Common myeloid progenitor, CD34-positive (primary cell): ENCODE measurements around the gene MMP15.
A peak's percentile ranks its signal among the peaks of the same experiment; 100 is the strongest.

Experiments used
- CTCF ChIA-PET: fragments of 350-600 bp; sonication (Branson Sonifier 250); formaldehyde crosslinking; loops from one replicate; lab custom pipeline; 2021; ENCODE audit warnings: antibody characterized with exemption; lab: Charles Lee
- POLR2A ChIA-PET: fragments of 350-600 bp; sonication (Branson Sonifier 250); formaldehyde crosslinking; loops from one replicate; lab custom pipeline; 2021; ENCODE audit warnings: antibody characterized with exemption; lab: Charles Lee
- DNase-seq, 3 donors: peaks; one replicate each; pipeline versions ENCODE4 v3.0.0 to v3.0.0-alpha.2; 2013
- H3K27ac ChIP-seq, 2 experiments: 1 replicate in 1 of 2; 2 replicates in 1 of 2; pipeline ENCODE4 v1.7.0; 2013; ENCODE audit warnings: inconsistent platforms in 2 of 2, low read length in 2 of 2, mild to moderate bottlenecking in 2 of 2, low read depth in 1 of 2, moderate library complexity in 1 of 2; ENCODE audit not compliant: severe bottlenecking in 2 of 2, insufficient read depth in 1 of 2, poor library complexity in 1 of 2
- H3K27me3 ChIP-seq, 5 experiments: replicated peaks in 2 of 5; 1 replicate in 3 of 5; 2 replicates in 2 of 5; pipeline versions ENCODE4 v1.6.1 to v1.7.0; 2013; ENCODE audit warnings: low read length in 4 of 5, mild to moderate bottlenecking in 2 of 5, moderate library complexity in 2 of 5, inconsistent platforms in 1 of 5; ENCODE audit not compliant: insufficient read depth in 5 of 5, control insufficient read depth in 4 of 5
- H3K36me3 ChIP-seq, 4 experiments: 1 replicate in 2 of 4; 2 replicates in 2 of 4; pipeline versions ENCODE4 v1.6.1 to v1.7.0; 2013; ENCODE audit warnings: low read length in 3 of 4, control low read depth in 1 of 4, mild to moderate bottlenecking in 1 of 4; ENCODE audit not compliant: control insufficient read depth in 4 of 4, insufficient read depth in 4 of 4
- H3K4me1 ChIP-seq, 4 experiments: 1 replicate in 3 of 4; 2 replicates in 1 of 4; pipeline versions ENCODE4 v1.6.1 to v1.7.1; 2013; ENCODE audit warnings: low read length in 3 of 4, mild to moderate bottlenecking in 3 of 4, control low read depth in 1 of 4, inconsistent platforms in 1 of 4, moderate library complexity in 1 of 4; ENCODE audit not compliant: control insufficient read depth in 4 of 4, insufficient read depth in 4 of 4; ENCODE audit errors: control extremely low read depth in 1 of 4
- H3K4me3 ChIP-seq, 7 experiments: 1 replicate in 4 of 7; 2 replicates in 3 of 7; pipeline versions ENCODE4 v1.5.1 to v1.7.0; 2013; ENCODE audit warnings: mild to moderate bottlenecking in 7 of 7, low read length in 6 of 7, moderate library complexity in 6 of 7, inconsistent platforms in 2 of 7, low read depth in 2 of 7, control low read depth in 1 of 7; ENCODE audit not compliant: insufficient read depth in 4 of 7, control insufficient read depth in 1 of 7; ENCODE audit errors: extremely low read depth in 1 of 7
- H3K9me3 ChIP-seq, 5 experiments: 1 replicate in 4 of 5; 2 replicates in 1 of 5; pipeline versions ENCODE4 v1.6.1 to v1.7.1; 2013; ENCODE audit warnings: low read length in 4 of 5, mild to moderate bottlenecking in 2 of 5, inconsistent platforms in 1 of 5, low read depth in 1 of 5, moderate library complexity in 1 of 5; ENCODE audit not compliant: control insufficient read depth in 4 of 5, insufficient read depth in 2 of 5; ENCODE audit errors: control extremely low read depth in 1 of 5
- WGBS: methylation state at CpG from one replicate; pipeline ENCODE4 v1.1.5; 2013; ENCODE audit not compliant: insufficient coverage; 5-methylcytosine and 5-hydroxymethylcytosine counted together

Gene MMP15

GRCh38 chr16:58016840-58017446 is 8.6 kb upstream of the MMP15 start:
- Histone ChIP-seq H3K27ac (no peak overlapping the region), H3K4me3 (no peak overlapping the region), H3K9me3 (no peaks in the 10 kb centered on the region), H3K27me3 (no peaks in the 10 kb centered on the region), H3K4me1 (no peaks in the 10 kb centered on the region), H3K36me3 (peaks cover 2 to 31% (median 20%) of the 10 kb centered on the region in 4 experiments)
- no peak for DNase-seq
- ChIA-PET CTCF (interaction anchor here (3.9 to 4.0 kb wide), 2 partner anchors 104 to 110 kb away, joined by 21 to 45 read pairs; no protein-coding TSS in a partner anchor), POLR2A (no interaction called here)
- 81% methylated on average over 11 of the region's 12 CpGs for WGBS

- ChIA-PET CTCF (interaction anchor here (0.8 to 4.0 kb wide), 7 partner anchors 10 to 152 kb away, joined by 3 to 45 read pairs (median 4); no protein-coding TSS in a partner anchor), POLR2A (no interaction called here)
- Histone ChIP-seq H3K4me3 (no peak overlapping the region), H3K27me3 (peaks cover 0 to 4% (median 0%) of the 10 kb centered on the region in 5 experiments), H3K27ac (no peak overlapping the region), H3K9me3 (no peaks in the 10 kb centered on the region), H3K4me1 (peaks cover 0 to 8% (median 3%) of the 10 kb centered on the region in 4 experiments), H3K36me3 (peaks cover 2 to 20% (median 9%) of the 10 kb centered on the region in 4 experiments)
- 93% methylated on average over 6 of the region's 7 CpGs for WGBS
- no peak for DNase-seq
Measured at GRCh38 chr16:58018803-58019202, 6.8 kb upstream of the MMP15 start.

GRCh38 chr16:58019866-58020538 is 5.6 kb upstream of the MMP15 start:
- CTCF ChIA-PET, result interaction anchor here (0.7 to 4.0 kb wide), 8 partner anchors 83 to 288 kb away, joined by 3 to 45 read pairs (median 3); no protein-coding TSS in a partner anchor
- Histone ChIP-seq H3K4me1 (peaks cover 0 to 14% (median 9%) of the 10 kb centered on the region in 4 experiments), H3K9me3 (no peaks in the 10 kb centered on the region), H3K27me3 (peaks cover 0 to 13% (median 5%) of the 10 kb centered on the region in 5 experiments), H3K27ac (no peak overlapping the region), H3K36me3 (peaks cover 2 to 20% (median 9%) of the 10 kb centered on the region in 4 experiments), H3K4me3 (no peak overlapping the region)
- DNase-seq, result no peak
- POLR2A ChIA-PET, result no interaction called here
- WGBS, result 83% methylated on average over 8 of the region's 8 CpGs

- H3K36me3 ChIP-seq, result peaks cover 2 to 14% (median 9%) of the 10 kb centered on the region in 4 experiments
- peaks cover 0 to 22% (median 17%) of the 10 kb centered on the region in 4 experiments for H3K4me1 ChIP-seq
- no peak overlapping the region for H3K4me3 ChIP-seq
- no peak overlapping the region for H3K27ac ChIP-seq
- WGBS, result 83% methylated on average over 6 of the region's 8 CpGs
- H3K9me3 ChIP-seq, result no peaks in the 10 kb centered on the region
- peak; percentile 61 to 73 (median 62) for DNase-seq
- H3K27me3 ChIP-seq, result peaks cover 0 to 15% (median 5%) of the 10 kb centered on the region in 5 experiments
- ChIA-PET CTCF (interaction anchor here (0.7 to 4.1 kb wide), 5 partner anchors 13 to 155 kb away, joined by 3 to 40 read pairs (median 3); no protein-coding TSS in a partner anchor), POLR2A (no interaction called here)
Measured at GRCh38 chr16:58020628-58021521, 4.7 kb upstream of the MMP15 start.

GRCh38 chr16:58021661-58022551 is 3.6 kb upstream of the MMP15 start:
- Histone ChIP-seq H3K36me3 (peaks cover 2 to 14% (median 9%) of the 10 kb centered on the region in 4 experiments), H3K4me1 (peaks cover 0 to 32% (median 27%) of the 10 kb centered on the region in 4 experiments), H3K4me3 (no peak overlapping the region), H3K27ac (no peak overlapping the region), H3K9me3 (no peaks in the 10 kb centered on the region), H3K27me3 (peaks cover 0 to 25% (median 6%) of the 10 kb centered on the region in 5 experiments)
- 97% methylated on average over 4 of the region's 8 CpGs for WGBS
- ChIA-PET CTCF (interaction anchor here (0.7 to 4.1 kb wide), 7 partner anchors 12 to 154 kb away, joined by 3 to 40 read pairs (median 3); partner anchors contain the start of gene USB1), POLR2A (no interaction called here)
- DNase-seq, result no peak
